Right cardiac atrium (tissue), 5 donors: ENCODE data around the gene EXOC4. TPM values are rescaled to one million over a fixed set of nuclear protein-coding genes. Genes with fewer than 3 reads are reported as not detected.

Experiments used
- ATAC-seq, 2 donors: fragments of 200-7000 bp; cut with Tn5 transposase; one replicate each; pipeline versions ENCODE4 v1.8.0 to v1.9.1; 2020; ENCODE audit warnings: moderate library complexity in 2 of 2, mild to moderate bottlenecking in 1 of 2
- DNase-seq, 3 donors: peaks; one replicate each; pipeline ENCODE4 v3.0.0-alpha.2; 2020
- H3K27ac ChIP-seq: one replicate; pipeline ENCODE4 v1.5.1; 2013; ENCODE audit warnings: mild to moderate bottlenecking, low read length, control low read depth, moderate library complexity
- H3K27me3 ChIP-seq: one replicate; pipeline ENCODE4 v1.6.1; 2013; ENCODE audit not compliant: control insufficient read depth, insufficient read depth
- H3K4me1 ChIP-seq: one replicate; pipeline ENCODE4 v1.6.1; 2013; ENCODE audit warnings: low read length; ENCODE audit not compliant: control insufficient read depth, insufficient read depth
- H3K4me3 ChIP-seq: one replicate; pipeline ENCODE4 v1.5.1; 2013; ENCODE audit warnings: low read length, control low read depth
- H3K9me3 ChIP-seq: one replicate; pipeline ENCODE4 v1.6.1; 2013; ENCODE audit warnings: low read length; ENCODE audit not compliant: control insufficient read depth
- WGBS: extraction: QIAGEN DNeasy Blood & Tissue Kit; methylation state at CpG from one replicate; pipeline ENCODE4 v1.1.7; 2013; 5-methylcytosine and 5-hydroxymethylcytosine counted together
- intact Hi-C, 4 donors: fragments of 100-400 bp; cut with DNase I; formaldehyde crosslinking; loops; one replicate each; pipeline versions ENCODE4 v1.11.0 to v1.14.0; 2022 to 2023
- polyA plus RNA-seq: library from polyadenylated mRNA; stranded (reverse); fragments of 200-250 nt; gene quantifications from one replicate; pipeline ENCODE4 v1.2.3, GENCODE V29; 2013
- total RNA-seq, 4 donors: library from RNA; stranded (reverse); fragmentation: NEBNext Ultra II Directional; extraction: Animal tissue kit (Norgen Biotek cat#: 25700); gene quantifications; one replicate each; pipeline ENCODE4 v1.2.1, GENCODE V29; 2021
- donor health status: healthy with polysubstance abuse.
- donor health status: DM: no; HTN: yes; CAD: no.
- donor health status: DM: no; HTN: no; CAD: no.
- donor health status: DM: no; HTN: yes; CAD: no; lungs with severe emphysema.
- donor health status: DM: yes; HTN: yes; CAD: no.

EXOC4 gene
- total and polyA plus RNA-seq, 5 donors, result 11.9 to 45.9 (median 39.7) TPM

- Histone ChIP-seq H3K4me1 (no peaks in the 10 kb centered on the region), H3K9me3 (no peaks in the 10 kb centered on the region), H3K27ac (no peak overlapping the region), H3K27me3 (no peaks in the 10 kb centered on the region), H3K4me3 (no peak overlapping the region)
- 96% methylated on average over 6 of the region's 6 CpGs for WGBS
- DNase-seq, result no peak
- ATAC-seq, result no peak
- intact Hi-C loops, result no loop called here
Measured at GRCh38 chr7:133812877-133813276, 560.0 kb downstream of the EXOC4 start.

- Histone ChIP-seq H3K9me3 (no peaks in the 10 kb centered on the region), H3K27me3 (no peaks in the 10 kb centered on the region), H3K4me3 (no peak overlapping the region), H3K27ac (no peak overlapping the region), H3K4me1 (peaks cover 3% of the 10 kb centered on the region)
- ATAC-seq, result no peak
- intact Hi-C loops, result no loop called here
- no peak for DNase-seq
- WGBS, result 61% methylated on average over 3 of the region's 3 CpGs
Measured at GRCh38 chr7:133815611-133816210, 562.8 kb downstream of the EXOC4 start.

- Histone ChIP-seq H3K27ac (no peak overlapping the region), H3K4me3 (no peak overlapping the region), H3K4me1 (peaks cover 3% of the 10 kb centered on the region), H3K9me3 (no peaks in the 10 kb centered on the region), H3K27me3 (no peaks in the 10 kb centered on the region)
- intact Hi-C loops, result no loop called here
- DNase-seq (no peak), ATAC-seq (no peak)
- WGBS, result 99% methylated on average over 3 of the region's 3 CpGs
Measured at GRCh38 chr7:133819695-133820094, 566.8 kb downstream of the EXOC4 start.

GRCh38 chr7:133820584-133820983, 567.7 kb downstream of the EXOC4 start:
- 58% methylated on average over 4 of the region's 4 CpGs for WGBS
- H3K4me3 ChIP-seq, result no peak overlapping the region
- ATAC-seq, result peak in 1 of 2 donors; percentile 41

GRCh38 chr7:133821171-133821570, 568.3 kb downstream of the EXOC4 start:
- intact Hi-C loops, result no loop called here
- no peak for ATAC-seq

More at GRCh38 chr7:133820584-133820983, 567.7 kb downstream of the EXOC4 start:
- H3K27ac ChIP-seq, result no peak overlapping the region
- no peak for DNase-seq
- H3K4me1 ChIP-seq, result peaks cover 3% of the 10 kb centered on the region
- H3K27me3 ChIP-seq, result no peaks in the 10 kb centered on the region
- intact Hi-C loops, result no loop called here
- H3K9me3 ChIP-seq, result no peaks in the 10 kb centered on the region

GRCh38 chr7:133822001-133822641, 569.2 kb downstream of the EXOC4 start:
- H3K4me3 ChIP-seq, result no peak overlapping the region
- H3K4me1 ChIP-seq, result peaks cover 3% of the 10 kb centered on the region
- WGBS, result 96% methylated on average over 3 of the region's 3 CpGs
- ATAC-seq (no peak), DNase-seq (no peak)
- H3K27me3 ChIP-seq, result no peaks in the 10 kb centered on the region
- H3K27ac ChIP-seq, result no peak overlapping the region
- no peaks in the 10 kb centered on the region for H3K9me3 ChIP-seq
- intact Hi-C loops, result no loop called here

More at GRCh38 chr7:133821171-133821570, 568.3 kb downstream of the EXOC4 start:
- H3K27me3 ChIP-seq, result no peaks in the 10 kb centered on the region
- H3K27ac ChIP-seq, result no peak overlapping the region
- no peaks in the 10 kb centered on the region for H3K9me3 ChIP-seq
- WGBS, result 94% methylated on average over 2 of the region's 2 CpGs
- no peak overlapping the region for H3K4me3 ChIP-seq
- peaks cover 3% of the 10 kb centered on the region for H3K4me1 ChIP-seq
- no peak for DNase-seq

GRCh38 chr7:133822868-133823552, 570.1 kb downstream of the EXOC4 start:
- H3K27me3 ChIP-seq, result no peaks in the 10 kb centered on the region
- intact Hi-C loops, result no loop called here
- peaks cover 3% of the 10 kb centered on the region for H3K4me1 ChIP-seq
- WGBS, result 74% methylated on average over 4 of the region's 4 CpGs
- H3K4me3 ChIP-seq, result no peak overlapping the region
- DNase-seq (no peak), ATAC-seq (no peak)
- H3K9me3 ChIP-seq, result no peaks in the 10 kb centered on the region
- no peak overlapping the region for H3K27ac ChIP-seq

- Histone ChIP-seq H3K4me3 (no peak overlapping the region), H3K27ac (no peak overlapping the region), H3K9me3 (no peaks in the 10 kb centered on the region), H3K4me1 (peaks cover 3% of the 10 kb centered on the region), H3K27me3 (no peaks in the 10 kb centered on the region)
- DNase-seq (no peak), ATAC-seq (no peak)
- WGBS, result 96% methylated on average over 6 of the region's 6 CpGs
- intact Hi-C loops, result no loop called here
Measured at GRCh38 chr7:133824132-133824531, 571.3 kb downstream of the EXOC4 start.

GRCh38 chr7:133827707-133828623, 575.1 kb downstream of the EXOC4 start:
- H3K27me3 ChIP-seq, result no peaks in the 10 kb centered on the region
- H3K4me3 ChIP-seq, result no peak overlapping the region
- 55% methylated on average over 7 of the region's 7 CpGs for WGBS
- DNase-seq, result no peak
- intact Hi-C loops, result no loop called here
- ATAC-seq, result peak in 1 of 2 donors; percentile 42
- H3K4me1 ChIP-seq, result no peaks in the 10 kb centered on the region
- no peak overlapping the region for H3K27ac ChIP-seq
- no peaks in the 10 kb centered on the region for H3K9me3 ChIP-seq

GRCh38 chr7:133828906-133829305, 576.0 kb downstream of the EXOC4 start:
- intact Hi-C loops, result no loop called here
- no peak overlapping the region for H3K27ac ChIP-seq
- no peaks in the 10 kb centered on the region for H3K27me3 ChIP-seq
- H3K9me3 ChIP-seq, result no peaks in the 10 kb centered on the region
- H3K4me3 ChIP-seq, result no peak overlapping the region
- no peaks in the 10 kb centered on the region for H3K4me1 ChIP-seq
- 95% methylated on average over 4 of the region's 4 CpGs for WGBS
- DNase-seq (no peak), ATAC-seq (no peak)
